NCI-H524 treated with DMSO at 0.1 percent for 48 hours (cell line): Measurements from ENCODE around the gene PDZD7.

Experiments
- DNase-seq: peaks from one replicate; lab custom pipeline; 2025; lab: John Stamatoyannopoulos, UW

PDZD7 gene

DNA sequence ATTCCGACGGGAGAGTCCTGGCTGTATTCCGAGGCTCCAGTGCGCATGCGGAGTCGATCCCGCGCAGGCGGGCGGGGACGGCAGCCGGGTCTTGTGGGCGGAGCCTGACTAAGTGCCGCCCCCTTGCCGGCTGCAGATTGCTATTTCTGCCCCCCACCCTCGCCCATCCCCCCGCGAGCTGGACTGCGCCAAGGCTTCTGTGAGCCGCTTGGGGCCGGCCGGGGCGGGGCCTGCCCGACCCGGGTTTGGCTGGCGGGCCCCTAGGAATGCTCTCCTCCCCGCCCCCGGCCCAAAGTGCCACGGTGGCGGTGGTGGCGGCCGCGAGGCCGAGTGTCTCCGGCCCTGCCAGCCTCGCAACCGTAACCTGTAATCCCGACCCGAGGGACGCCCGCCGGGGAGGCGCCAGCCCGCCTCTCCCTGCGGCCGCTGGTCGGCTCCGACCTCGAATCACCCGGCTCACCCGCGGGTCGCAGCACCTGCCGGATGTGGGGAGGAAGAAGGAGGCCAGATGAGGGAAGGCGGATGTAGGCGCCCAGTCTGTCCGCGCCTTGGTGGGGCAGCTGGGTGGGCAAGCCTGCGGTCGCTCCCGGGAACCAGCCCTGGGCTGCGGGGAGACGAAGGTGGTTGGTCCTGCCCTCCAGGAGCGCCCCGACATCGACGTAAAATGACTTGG lies 30.2 kb upstream of the PDZD7 start:
- no peak for DNase-seq

DNA sequence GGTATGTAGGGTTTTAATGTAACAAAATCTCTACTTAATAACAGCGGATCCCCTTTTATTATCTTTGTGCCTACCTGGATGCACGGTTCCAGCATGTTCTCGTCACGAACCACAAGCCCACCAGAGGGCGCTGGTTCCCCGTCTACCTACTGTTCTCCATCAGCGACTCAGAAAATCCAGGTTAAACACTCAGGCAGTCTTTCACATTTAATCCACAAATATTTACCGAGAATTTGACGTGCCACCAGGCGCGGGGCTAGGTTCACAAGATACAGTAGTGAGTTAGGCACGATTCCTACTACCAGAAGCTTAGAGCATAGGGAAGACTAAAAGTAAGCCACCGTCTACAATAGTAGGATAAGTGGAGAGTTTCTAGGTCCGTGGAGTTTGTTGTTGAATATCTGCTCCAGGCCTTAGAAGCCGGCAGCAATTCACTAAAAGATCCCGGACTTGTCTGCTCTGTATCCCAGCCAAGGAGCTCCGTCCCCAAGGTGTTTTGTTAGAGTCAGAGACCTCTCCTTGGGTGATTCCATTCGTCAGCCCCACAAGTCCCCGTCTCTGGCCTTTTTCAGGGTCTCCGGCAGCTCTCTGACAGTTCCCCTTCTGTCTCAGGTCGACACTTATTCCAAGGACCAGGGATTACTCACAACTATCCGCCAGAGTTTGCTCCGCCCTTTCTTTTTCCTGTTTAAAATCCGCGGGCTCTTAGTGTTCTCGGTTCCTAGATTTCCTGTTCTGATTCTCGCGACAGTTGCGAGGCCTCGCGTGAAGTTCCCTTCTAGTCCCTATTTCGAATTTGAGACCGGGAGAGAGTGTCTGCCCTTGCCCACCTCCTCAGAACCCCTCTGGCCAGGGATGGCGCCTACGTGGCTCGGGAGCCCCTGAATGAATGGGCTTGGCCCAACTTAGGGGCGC lies 29.4 kb upstream of the PDZD7 start:
- peak; percentile 31 for DNase-seq

DNA sequence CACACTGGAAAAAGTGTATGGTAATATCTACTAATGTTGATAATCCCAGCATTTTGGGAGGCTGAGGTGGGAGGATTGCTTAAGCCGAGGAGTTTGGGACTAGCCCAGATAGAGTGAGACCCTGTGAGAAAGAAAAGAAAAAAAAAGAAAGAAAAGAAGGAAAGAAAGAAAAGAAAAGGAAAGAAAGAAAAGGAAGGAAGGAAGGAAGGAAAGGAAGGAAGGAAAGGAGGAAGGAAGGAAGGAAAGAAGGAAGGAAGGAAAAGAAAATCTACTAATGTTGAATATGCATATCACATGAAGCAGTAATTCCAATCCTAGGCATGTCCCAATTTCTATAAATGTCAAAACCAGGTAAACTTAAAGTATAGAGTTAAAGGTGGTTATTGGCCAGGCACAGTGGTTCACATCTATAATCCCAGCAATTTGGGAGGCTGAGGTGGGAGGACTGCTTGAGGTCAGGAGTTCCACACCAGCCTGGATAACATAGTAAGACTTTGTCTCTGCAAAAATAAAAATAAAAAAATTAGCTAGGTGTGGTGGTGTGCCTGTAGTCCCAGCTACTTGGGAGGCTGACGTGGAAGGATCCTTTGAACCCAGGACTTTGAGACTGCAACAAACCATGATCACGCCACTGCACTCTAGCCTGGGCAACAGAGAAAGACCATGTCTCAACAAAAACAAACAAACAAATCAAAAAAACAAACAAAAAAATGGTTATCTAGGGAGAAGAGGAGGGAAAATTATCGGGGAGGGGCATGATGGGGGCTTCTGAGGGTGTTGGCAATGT lies 25.6 kb upstream of the PDZD7 start:
- DNase-seq: no peak

DNA sequence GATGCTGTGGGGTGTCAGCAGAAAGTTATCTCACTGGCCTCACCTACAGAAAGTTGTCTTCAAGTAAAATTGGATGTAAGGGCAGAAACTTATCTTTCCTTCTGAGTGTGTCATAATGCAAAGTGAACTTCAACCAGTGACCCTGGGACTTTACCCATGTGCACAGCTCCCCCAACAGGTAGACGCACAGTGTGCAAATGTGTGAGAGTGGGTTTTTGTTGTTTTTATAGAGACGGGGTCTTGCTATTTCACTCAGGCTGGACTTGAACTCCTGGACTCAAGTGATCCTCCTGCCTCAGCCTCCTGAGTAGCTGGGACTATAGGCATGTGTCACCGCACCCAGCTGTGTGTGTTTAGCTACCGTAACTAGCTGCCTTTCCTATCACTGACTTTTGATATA lies 24.5 kb upstream of the PDZD7 start:
- DNase-seq: no peak

DNA sequence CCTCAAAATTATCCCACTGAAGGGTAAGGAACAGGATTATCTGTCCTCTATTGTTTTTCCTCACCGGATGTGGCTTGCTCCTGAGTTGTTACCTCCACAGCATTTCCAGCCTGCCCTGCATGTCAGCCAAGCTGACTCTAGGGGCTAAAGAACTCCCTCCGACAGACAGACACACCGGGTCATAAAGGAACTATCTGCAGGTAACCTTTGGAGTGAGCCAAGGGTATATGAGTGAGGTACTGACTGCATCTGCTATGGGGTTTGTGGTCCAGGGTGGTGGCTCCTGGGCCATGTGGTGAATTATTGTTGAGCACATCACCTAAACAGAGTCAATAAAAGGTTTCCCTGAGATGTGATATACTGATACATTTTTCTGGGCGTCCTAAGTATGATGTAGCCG lies 23.9 kb upstream of the PDZD7 start:
- DNase-seq: no peak

DNA sequence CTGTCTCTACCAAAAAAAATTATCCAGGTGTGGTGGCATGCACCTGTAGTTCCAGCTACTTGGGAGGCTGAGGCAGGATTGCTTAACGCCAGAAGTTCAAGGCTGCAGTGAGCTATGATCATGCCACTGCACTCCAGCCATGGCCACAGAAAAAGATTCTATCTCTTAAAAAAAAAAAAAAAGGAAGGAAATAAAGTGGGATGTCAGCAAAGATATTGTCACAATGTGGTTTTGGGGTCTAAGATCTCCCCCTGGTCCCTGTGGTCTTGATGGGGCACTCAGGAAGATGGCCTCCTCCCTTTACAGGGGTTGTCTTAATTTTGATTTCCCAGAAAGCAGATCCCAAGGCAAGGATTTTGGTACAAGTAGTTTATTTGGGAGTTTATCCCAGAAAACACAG lies 23.4 kb upstream of the PDZD7 start:
- no peak for DNase-seq

DNA sequence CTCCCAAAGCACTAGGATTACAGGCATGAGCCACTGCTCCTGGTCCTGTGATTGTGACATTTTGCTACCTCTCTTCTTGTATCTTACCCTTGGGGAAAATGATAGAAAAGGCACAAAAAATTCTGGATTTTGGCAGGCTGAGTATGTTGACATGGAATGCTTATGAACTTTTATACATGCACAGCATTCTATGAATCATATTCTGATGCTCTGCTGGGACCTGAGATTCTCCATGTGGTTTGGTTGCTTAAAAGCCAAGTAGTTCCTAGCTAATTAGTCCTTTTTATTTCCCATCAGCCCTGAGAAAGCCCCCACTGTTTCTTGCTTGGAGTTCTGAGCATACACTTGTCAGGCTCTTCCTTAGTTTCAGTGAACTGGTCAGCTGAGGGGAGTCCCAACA lies 22.6 kb upstream of the PDZD7 start:
- DNase-seq: no peak

DNA sequence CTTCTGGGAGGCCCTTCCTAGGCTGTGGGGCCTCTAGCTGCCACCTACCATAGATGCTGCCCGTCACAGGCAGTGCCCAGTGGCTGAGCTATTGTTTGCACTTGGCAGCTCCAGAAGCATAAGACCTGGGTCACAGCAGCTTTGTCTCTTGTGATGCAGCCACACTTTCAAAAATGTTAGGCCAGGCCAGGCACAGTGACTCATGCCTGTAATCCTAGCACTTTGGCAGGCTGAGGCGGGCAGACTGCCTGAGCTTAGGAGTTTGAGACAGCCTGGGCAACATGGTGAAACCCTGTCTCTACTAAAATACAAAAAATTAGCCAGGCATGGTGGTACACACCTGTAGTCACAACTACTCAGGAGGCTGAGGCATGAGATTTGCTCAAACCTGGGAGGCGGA lies 21.4 kb upstream of the PDZD7 start:
- DNase-seq: no peak

DNA sequence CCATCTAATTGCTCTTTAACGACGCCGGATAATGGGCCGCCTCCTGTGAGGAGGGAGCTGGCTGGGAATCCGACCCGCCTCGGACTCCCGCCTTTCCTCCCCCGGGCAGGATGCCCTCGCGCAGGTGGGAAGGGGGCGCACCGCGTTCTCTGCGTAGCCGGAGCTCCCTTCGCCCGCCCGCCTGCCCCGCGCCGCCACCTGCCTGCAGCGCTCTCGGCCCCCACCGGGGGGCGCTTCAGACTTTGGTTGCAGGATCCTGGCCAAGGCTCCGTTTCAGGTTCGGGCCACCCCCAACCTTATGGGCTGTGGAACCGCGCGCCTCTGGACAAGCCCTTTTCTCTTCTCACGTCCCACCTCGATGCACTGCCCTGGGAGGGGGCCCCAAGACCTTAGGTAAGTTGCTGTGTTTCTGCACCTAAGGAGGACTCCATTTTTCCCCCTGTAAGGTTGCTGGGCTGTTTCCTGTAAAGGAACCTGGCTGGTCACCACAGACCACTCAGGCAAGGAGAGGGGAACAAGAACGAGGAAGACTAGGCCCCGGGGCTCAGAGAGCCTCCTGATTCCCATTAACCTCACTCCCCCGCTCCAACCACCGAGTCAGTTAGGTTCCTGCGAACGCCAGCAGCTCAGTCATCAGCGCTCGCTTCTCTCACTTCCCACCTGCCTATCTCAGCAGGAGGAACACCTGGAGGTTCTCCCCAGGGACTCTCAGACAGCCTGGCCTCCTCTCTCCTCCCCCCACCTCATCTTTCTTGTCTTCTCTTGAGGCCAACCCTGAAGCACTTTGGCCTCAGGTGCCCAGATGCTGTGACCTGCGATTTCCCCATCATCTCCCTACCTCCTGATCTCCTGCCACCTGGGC lies 19.5 kb upstream of the PDZD7 start:
- DNase-seq: no peak

DNA sequence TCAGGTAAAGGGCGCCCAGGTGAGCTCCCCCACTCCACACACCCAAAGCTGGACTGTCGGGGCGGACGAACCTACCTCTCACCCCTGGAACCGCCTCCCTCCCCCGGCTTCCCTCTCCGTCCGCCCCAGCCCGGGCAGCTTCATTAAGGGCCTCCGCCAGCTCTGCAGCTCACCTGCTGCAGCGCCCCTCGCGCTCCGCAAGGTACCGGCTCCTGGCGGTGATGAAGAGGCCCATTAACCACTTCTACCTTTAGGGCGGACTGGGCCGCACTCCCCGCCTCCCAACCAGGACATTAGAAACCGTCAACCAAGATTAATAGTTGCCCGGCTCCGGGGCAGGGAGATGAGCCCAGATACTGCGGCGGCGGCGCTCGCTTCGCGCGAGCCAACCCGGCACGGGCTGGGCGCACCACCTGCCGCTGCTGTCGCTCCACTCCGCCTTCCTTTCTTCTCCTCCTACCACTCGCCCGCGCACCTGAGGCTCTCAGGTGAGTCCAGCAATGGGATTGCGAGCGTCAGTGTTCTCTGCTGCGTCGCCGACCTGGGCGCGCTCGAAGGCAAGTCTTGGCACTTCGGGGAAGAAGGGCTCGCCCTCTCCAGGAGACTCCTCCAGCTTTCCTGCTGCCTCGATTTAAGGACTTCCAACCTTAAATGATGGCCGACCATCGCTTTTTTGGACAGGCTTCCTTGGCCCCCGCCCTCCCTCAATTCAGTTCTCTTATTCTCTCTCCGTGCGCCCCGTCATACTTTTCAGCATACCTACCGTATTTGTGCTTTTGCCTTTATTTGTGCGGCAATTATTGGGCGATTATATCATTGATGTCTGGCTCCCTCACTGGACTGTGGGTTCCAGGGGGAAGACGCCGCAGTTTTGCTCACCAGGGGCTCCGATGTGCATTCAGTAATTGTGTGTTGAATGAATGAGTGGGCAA lies 17.3 kb upstream of the PDZD7 start:
- DNase-seq: no peak

DNA sequence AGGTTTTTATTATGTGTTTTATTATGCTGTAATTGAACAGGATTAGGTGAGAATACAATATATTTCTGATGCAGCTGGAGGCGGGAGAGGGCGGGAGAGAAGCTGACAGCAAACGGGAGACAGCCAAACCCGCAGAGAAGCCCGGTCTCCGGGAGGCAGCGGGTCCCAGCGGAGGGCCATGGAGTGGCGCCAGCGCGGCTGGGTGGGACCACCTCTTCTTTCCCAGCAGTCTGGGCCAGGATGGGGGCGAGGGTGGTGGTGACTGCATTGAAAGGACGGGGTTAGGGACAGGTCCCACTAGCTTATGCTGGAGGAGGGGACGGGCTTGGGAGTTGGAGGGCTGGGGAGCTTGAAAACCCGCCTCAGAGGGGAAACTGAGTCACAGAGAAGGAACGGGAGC lies 16.3 kb upstream of the PDZD7 start:
- DNase-seq: no peak

DNA sequence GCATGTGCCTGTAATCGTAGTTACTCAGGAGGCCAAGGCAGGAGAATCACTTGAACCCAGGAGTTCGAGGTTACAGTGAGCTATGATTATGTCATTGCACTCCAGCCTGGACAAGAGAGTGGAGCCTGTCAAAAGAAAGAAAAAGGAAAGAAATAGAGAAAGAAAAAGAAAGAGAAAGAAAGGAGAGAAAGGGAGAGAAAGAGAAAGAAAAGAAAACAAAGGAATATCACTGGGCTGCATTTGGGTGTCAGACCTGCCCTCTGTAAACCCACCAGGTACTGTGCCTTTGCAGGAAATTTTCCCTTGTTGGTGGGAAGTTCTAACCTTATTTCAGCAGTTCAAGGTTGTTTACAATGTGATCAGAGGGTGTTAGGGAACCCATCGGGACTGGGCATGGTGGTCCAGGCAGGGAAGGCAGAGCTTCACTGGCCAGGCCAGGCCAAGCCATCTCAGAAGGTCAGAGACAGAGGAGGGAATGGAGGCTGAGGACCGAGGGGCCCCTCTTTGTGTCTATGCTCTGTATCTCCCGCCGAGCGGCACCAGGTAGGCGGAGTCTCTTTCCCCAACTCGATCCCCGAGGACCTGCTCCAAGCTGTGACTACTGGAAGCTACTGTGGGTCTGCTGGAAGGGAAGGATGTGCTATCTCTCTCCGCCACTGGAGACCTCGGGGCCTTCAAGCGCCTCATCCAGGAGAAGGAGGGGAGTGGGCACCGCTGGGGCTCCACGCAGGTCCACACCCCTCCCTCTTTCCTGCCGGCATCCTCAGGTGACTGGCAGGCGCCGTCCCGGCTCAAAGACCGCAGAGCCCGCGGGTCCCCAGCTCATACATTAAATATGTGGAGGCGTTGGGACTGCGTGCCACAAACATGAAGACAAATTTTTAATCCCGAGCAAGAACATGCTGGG lies 15.7 kb upstream of the PDZD7 start:
- DNase-seq: no peak

DNA sequence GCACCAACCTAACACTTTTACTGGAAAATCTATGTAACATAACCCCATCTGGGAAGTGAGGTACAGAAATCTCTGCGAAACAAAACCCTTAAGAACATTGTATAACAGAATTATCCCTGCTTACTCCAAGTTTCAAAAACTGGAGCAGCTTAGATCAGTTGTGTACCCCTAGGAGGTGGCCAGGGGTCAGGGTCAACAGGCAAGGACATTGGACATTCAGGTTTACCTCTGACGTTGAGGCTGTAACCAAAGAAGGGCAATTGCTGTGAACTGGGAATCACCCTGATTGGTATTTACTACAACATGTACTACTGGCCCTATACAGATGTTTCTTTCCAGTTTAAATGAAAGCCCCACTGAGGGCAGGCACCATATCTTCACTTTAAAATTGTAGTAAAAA lies 13.2 kb upstream of the PDZD7 start:
- DNase-seq: no peak

DNA sequence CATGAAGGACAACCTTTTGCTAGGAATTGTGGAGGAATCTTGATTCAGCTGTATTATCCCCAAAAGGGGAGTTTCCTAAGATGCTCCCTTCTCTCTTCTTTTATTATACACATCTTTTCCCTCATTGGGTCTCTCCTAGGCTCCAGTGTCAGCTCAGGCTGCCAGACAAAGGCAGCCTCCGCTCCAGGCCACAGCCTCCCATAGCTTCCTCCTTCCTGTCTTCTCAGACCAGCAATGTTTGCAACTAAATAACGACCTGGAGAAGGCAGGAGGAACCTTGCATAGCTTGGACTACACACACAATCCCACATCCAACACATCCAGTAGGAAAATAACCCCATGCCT lies 12.4 kb upstream of the PDZD7 start:
- DNase-seq: no peak

DNA sequence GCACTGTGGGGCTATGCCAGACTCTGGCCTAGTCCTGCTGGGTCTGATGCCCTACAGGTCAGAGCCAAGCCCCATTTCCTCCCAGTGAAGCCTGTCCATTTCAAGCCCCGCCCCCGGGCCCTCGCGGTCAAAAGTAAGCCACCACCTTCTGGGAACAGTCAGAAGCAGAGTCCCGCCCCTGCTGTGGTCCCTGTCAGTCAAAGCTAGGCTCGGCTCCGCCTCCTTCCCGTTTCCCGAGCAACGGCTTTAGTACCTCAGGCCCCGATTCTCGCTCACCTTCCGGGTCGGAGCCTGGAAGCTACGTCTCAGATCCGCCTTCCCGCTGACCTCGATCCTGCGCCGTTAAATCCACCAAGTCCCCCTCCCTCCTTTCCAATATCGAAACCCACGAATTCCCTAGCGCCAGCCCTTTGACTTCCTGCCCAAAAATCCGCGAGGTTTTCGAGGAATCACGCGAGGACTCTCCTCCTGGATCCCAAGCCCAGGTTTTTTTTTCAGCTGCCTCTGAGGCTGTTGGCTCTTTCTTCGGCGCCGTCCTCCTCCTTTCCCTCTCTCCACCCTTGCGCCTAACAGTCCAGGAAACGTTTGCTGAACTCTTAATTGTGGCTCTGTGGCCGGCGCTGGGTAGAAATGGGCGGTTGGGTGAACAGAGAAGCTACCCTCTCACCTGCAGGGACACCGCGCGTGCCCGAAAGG lies 11.9 kb upstream of the PDZD7 start:
- DNase-seq: peak; percentile 33

DNA sequence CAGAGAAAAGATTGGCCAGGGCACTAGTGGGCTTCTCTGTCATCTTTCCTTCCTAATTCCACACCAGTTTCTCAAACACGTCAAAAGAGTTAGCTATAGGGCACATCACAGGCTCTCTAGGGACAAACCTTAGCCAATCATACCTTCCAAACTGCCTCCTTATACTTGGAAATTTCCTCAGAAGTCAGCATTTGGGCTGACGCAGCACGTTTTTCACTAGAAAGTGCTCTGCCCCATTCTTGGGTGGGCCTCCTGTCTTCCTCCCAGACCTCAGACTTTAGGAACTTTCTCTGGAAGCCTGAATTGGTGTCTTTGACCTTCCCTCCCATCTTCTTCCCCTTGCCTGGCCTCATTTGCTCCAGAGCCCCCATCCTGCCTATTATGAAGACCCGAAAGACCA lies 11.2 kb upstream of the PDZD7 start:
- no peak for DNase-seq

DNA sequence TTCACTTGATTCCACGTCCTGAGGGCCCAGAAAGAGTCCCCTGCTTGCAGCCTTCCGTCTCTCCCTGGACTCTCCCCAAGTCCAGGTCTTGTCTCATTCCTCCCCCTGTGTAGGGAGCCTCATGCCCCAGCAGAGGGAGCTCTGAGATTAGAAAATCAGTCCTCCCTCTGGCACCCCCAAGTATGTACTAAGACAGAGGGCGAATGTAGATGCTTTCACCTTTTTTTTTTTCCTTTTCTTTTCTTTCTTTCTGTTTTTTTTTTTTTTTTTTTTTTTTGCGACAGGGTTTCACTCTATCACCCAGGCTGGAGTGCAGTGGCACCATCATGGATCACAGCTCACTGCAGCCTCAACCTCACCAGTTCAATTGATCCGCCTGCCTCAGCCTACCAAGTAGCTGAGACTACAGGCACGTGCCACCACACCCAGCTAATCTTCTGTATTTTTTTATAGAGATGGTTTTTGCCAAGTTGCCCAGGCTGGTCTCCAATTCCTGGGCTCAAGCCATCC lies 10.4 kb upstream of the PDZD7 start:
- no peak for DNase-seq

DNA sequence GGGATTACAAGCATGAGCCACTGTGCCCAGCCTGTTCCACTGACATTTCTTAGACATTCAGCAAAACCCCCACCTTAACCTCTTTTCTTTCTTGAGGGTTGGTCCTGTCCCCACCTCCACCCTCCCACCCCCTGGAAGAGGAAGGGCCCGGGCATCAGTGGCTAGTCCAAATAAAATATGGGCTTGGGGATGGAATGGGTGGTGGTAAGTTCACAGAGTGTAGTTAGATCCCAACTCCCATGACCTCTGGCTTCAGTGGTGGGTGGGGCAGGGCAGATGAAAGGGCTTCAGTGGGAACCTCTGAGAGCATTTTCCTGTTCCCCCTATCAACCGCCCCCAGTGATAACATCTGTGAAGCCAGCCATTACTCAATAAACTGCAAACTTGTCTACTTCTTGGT lies 9.9 kb upstream of the PDZD7 start:
- DNase-seq: no peak

DNA sequence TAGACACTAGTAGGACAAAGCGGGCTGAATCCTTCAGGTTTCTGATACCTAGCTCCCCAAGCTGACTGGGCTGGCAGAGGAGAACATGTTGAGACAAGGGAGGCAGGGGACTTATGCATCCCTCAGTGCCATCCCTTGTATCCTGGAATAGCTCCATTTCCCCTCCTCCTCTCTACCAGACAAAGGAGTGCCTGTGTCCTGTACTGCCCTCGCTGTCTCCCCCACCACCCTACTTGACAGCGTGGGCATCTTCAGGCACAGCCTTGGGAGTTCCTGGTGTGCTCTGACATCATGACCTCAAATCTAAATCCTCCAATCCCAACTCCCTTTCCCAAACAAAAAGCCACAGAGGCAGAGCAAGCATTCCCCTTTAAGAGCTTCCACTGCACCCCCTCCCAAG lies 9.1 kb upstream of the PDZD7 start:
- no peak for DNase-seq
